ENCODE measurements around the gene FLVCR2. TPM values are rescaled to one million over a fixed set of nuclear protein-coding genes. Genes with fewer than 3 reads are reported as not detected.

Gene FLVCR2
- total RNA-seq, 4 donors from 2014 or later: 2.5 to 7.5 (median 4.6) TPM

DNA sequence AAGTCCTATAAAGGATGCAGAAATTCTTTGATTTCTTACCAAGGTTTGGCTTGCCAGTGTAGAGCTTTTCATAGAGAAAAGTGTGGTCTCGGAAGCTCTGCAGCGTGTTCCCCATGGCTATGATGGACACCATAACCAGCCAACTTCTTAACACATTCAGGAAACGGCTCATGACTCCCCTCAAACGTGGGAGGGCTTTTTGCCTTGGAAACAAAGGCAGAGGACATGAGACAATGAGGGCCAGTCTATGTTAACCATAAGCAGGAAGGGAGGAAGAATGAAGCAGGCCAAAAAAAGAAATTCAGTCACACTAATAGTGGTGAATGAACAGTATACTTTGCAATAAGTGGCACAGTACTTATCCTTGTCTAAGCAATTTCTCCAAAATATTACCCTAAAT, 78.9 kb downstream of the FLVCR2 start:
- no peak overlapping the region for H3K27ac ChIP-seq (replicated peaks in 1 of 4)
- 68% methylated on average over 4 of the region's 4 CpGs for WGBS
- intact Hi-C loops (cut with DNase I): no loop called here

DNA sequence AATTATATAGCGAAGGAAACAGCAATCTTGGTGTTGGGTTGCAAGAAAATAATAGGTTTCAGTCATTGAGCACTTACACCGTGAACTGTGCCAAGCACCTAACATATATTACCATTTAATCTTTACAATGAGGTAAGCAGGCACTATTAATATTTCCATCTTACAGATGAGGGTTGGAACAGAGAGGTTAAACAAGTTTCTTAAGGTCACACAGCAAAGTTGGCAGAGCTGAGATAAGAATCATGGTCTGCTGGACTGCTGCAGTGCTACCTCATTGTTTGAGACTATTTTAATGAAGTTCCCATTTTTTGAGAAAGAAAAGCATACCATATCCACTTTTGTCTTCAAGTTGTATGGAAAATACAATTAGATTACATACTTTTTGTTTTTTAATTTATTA, 80.5 kb downstream of the FLVCR2 start:
- H3K4me3 ChIP-seq: no peak overlapping the region
- no peaks in the 10 kb centered on the region for H3K27me3 ChIP-seq
- H3K9me3 ChIP-seq: no peaks in the 10 kb centered on the region
- no peak overlapping the region for H3K27ac ChIP-seq (replicated peaks in 1 of 4)
- intact Hi-C loops (cut with DNase I): no loop called here
- TF ChIP-seq, protein P1, sequence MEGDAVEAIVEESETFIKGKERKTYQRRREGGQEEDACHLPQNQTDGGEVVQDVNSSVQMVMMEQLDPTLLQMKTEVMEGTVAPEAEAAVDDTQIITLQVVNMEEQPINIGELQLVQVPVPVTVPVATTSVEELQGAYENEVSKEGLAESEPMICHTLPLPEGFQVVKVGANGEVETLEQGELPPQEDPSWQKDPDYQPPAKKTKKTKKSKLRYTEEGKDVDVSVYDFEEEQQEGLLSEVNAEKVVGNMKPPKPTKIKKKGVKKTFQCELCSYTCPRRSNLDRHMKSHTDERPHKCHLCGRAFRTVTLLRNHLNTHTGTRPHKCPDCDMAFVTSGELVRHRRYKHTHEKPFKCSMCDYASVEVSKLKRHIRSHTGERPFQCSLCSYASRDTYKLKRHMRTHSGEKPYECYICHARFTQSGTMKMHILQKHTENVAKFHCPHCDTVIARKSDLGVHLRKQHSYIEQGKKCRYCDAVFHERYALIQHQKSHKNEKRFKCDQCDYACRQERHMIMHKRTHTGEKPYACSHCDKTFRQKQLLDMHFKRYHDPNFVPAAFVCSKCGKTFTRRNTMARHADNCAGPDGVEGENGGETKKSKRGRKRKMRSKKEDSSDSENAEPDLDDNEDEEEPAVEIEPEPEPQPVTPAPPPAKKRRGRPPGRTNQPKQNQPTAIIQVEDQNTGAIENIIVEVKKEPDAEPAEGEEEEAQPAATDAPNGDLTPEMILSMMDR (IDR thresholded peaks at IDR 0.05): no peak
- TF ChIP-seq EP300 (IDR thresholded peaks at IDR 0.05): no peak
- peaks cover 0 to 33% (median 24%) of the 10 kb centered on the region in 4 donors for H3K36me3 ChIP-seq
- DNase-seq (ENCODE audit: extremely low spot score): no peak
- 97% methylated on average over 2 of the region's 2 CpGs for WGBS
- peaks cover 10 to 28% (median 25%) of the 10 kb centered on the region in 4 donors for H3K4me1 ChIP-seq

More for the DNA sequence above, 78.9 kb downstream of the FLVCR2 start:
- DNase-seq (ENCODE audit: extremely low spot score): no peak
- H3K27me3 ChIP-seq: no peaks in the 10 kb centered on the region
- peaks cover 11 to 29% (median 26%) of the 10 kb centered on the region in 4 donors for H3K4me1 ChIP-seq
- peaks cover 0 to 41% (median 28%) of the 10 kb centered on the region in 4 donors for H3K36me3 ChIP-seq
- TF ChIP-seq POLR2AphosphoS5 (IDR thresholded peaks at IDR 0.05): no peak
- TF ChIP-seq, protein P1 (IDR thresholded peaks at IDR 0.05): no peak
- TF ChIP-seq POLR2A (IDR thresholded peaks at IDR 0.05; ENCODE audit: low read depth): no peak
- no peak for TF ChIP-seq EP300 (IDR thresholded peaks at IDR 0.05)
- H3K9me3 ChIP-seq: no peaks in the 10 kb centered on the region
- no peak overlapping the region for H3K4me3 ChIP-seq

DNA sequence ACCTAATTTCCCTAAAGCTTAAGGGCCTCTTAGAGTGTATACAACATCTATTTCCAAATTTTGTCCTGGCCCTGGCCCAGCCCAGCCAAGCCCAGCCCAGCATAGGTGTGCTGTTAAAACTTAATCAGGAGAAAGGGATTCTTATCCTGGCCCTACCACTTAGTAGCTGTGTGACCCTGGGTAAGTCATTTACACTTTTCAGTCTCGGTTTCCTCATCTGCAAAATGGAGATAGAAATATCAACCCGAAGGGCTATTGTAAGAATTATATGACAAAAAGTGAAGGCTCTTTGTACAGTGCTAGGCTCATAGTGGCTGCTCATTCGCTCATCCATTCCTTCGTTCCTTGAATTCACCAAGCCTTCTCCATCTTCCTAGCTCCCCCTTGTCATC, 81.8 kb downstream of the FLVCR2 start:
- 26% methylated on average over 4 of the region's 4 CpGs for WGBS
- peak overlapping the region; percentile 80 to 92 (median 84) for H3K27ac ChIP-seq (replicated peaks in 1 of 4)
- peaks cover 0 to 23% (median 18%) of the 10 kb centered on the region in 4 donors for H3K36me3 ChIP-seq
- H3K9me3 ChIP-seq: no peaks in the 10 kb centered on the region
- no peaks in the 10 kb centered on the region for H3K27me3 ChIP-seq
- H3K4me3 ChIP-seq: peak overlapping the region; percentile 75 to 95 (median 88)
- H3K4me1 ChIP-seq: peaks cover 8 to 27% (median 24%) of the 10 kb centered on the region in 4 donors
- TF ChIP-seq POLR2AphosphoS5 (IDR thresholded peaks at IDR 0.05) (no peak), POLR2A (IDR thresholded peaks at IDR 0.05; ENCODE audit: low read depth) (no peak), EP300 (IDR thresholded peaks at IDR 0.05) (no peak)
- TF ChIP-seq, protein P1 (IDR thresholded peaks at IDR 0.05): no peak
- intact Hi-C loops (cut with DNase I): no loop called here
- no peak for DNase-seq (ENCODE audit: extremely low spot score)

DNA sequence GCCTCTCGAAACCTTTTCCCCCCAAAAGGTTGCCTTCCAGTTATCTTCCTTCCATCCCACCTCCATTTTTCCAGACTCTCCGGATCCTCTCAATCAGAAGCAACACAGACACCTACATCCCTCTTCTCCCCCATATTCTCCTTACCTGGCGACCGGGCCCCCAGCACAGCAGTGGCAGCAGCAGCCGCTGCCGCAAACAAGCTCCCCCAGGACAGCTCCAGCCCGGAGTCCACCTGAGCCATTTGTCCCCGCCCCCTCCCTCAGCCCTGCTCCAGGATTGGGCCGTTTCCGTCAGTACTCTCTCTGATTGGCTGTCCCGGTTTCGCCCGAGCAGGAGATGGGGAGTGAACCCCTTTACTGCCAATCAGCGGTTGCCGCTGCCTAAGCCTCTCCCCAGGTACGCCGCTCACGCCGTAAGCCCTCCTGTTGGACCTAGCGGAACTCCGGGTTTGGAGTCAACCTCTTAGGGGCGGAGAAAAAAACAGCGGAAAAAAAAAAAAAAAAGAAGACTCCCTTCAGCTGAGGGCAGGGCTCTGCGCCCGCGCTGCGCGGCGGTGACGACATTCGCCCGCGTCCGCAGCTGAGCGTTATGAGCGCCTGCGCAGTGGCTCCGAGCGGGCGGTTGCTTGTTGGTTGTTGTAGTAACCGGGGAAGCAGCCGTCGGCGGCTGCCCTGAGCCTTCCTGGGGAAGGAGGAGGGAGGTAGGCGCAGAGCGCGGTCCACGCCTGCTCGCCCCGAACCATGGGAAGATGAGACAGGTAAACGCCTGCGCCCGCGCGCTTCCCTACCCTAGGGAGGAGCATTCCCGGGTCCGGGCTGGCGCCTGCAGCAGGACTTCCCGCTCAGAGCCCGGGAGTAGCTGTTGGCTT, 82.4 kb downstream of the FLVCR2 start, which contains the start of the genes ERG28 and TTLL5:
ERG28 (minus strand) TSS at position 247 of the 869 bp plus-strand sequence. CDS start 3,374 bp downstream, outside the sequence.
TTLL5 (plus strand) TSS at position 617 of the 869 bp plus-strand sequence. CDS start 1,904 bp downstream, outside the sequence.
- Histone ChIP-seq H3K4me3 (peak within 1 kb of the TSS; percentile 75 to 95 (median 88)), H3K9me3 (no peaks in the 10 kb centered on the region), H3K27me3 (no peaks in the 10 kb centered on the region), H3K27ac (replicated peaks in 1 of 4) (peak within 1 kb of the TSS; percentile 80 to 92 (median 84)), H3K36me3 (peaks cover 0 to 17% (median 14%) of the 10 kb centered on the region in 4 donors), H3K4me1 (peaks cover 8 to 27% (median 24%) of the 10 kb centered on the region in 4 donors)
- WGBS: under 1% methylated on average over 45 of the region's 60 CpGs
- peak; percentile 73 to 85 for TF ChIP-seq POLR2AphosphoS5 (IDR thresholded peaks at IDR 0.05)
- no peak for TF ChIP-seq POLR2A (IDR thresholded peaks at IDR 0.05; ENCODE audit: low read depth)
- TF ChIP-seq, protein P1 (IDR thresholded peaks at IDR 0.05): no peak
- TF ChIP-seq EP300 (IDR thresholded peaks at IDR 0.05): no peak
- peak; percentile 99 for DNase-seq (ENCODE audit: extremely low spot score)
- intact Hi-C loops (cut with DNase I): no loop called here
